ENCODE data around the gene SSNA1. TPM values are rescaled to one million over a fixed set of nuclear protein-coding genes. Genes with fewer than 3 reads are reported as not detected.
A peak's percentile ranks its signal among the peaks of the same experiment; 100 is the strongest.

SSNA1 gene
- total and polyA plus RNA-seq, 9 of the 15 experiments (the other 6 are each of a cell fraction or from before 2014, with no cell fraction given): 1.9 to 130 (median 57.1) TPM

GRCh38 chr9:137188490-137189296 lies at the start of gene SSNA1, which contains the start of gene ANAPC2 (continued):
- TF ChIP-seq CBX5 (IDR thresholded peaks at IDR 0.05; ENCODE audit: borderline replicate concordance, low read depth) (0 out of 2 replicates have a peak, but pooled peaks have one; percentile 59), POLR2B (IDR thresholded peaks at IDR 0.05; ENCODE audit: low read depth, partially characterized antibody) (peak; percentile 73), TAF1 (IDR thresholded peaks at IDR 0.05; ENCODE audit: control insufficient read depth, extremely low read depth, insufficient read depth, low read length, severe bottlenecking) (peak; percentile 85), LEF1 (IDR thresholded peaks at IDR 0.05) (no peak), ZNF77 (CRISPR knock-in tag; IDR thresholded peaks at IDR 0.05) (no peak), ZNF263 (CRISPR knock-in tag; IDR thresholded peaks at IDR 0.05; ENCODE audit: borderline replicate concordance) (peak; percentile 96), NR1H2 (CRISPR knock-in tag; IDR thresholded peaks at IDR 0.05) (no peak), CBX8 (IDR thresholded peaks at IDR 0.05; ENCODE audit: borderline replicate concordance, extremely low read depth, low read depth, low read length, poor library complexity, severe bottlenecking) (no peak), BCOR (IDR thresholded peaks at IDR 0.05) (peak; percentile 57), KLF1 (tag; IDR thresholded peaks at IDR 0.05) (no peak; the same call in none of the 2 replicates), ZNF311 (CRISPR knock-in tag; IDR thresholded peaks at IDR 0.05) (no peak), HIVEP1 (CRISPR knock-in tag; IDR thresholded peaks at IDR 0.05) (no peak), ZBTB17 (CRISPR knock-in tag; IDR thresholded peaks at IDR 0.05) (peak; percentile 46; the same call in 1 of the 2 replicates), MIER1 (IDR thresholded peaks at IDR 0.05; ENCODE audit: low read depth) (no peak), ZNF253 (CRISPR knock-in tag; conservative IDR thresholded peaks at IDR 0.05) (no peak), ZBTB33 (CRISPR knock-in tag; IDR thresholded peaks at IDR 0.05) (peak; percentile 91), ZNF586 (CRISPR knock-in tag; conservative IDR thresholded peaks at IDR 0.05) (no peak), BHLHE40 (IDR thresholded peaks at IDR 0.05; ENCODE audit: low read length) (peak; percentile 93), ZNF384 (IDR thresholded peaks at IDR 0.05; ENCODE audit: low read depth, low read length) (peak; percentile 51), TEAD4 (IDR thresholded peaks at IDR 0.05; ENCODE audit: low read length) (0 out of 2 replicates have a peak, but pooled peaks have one; percentile 29), TEAD4 (CRISPR knock-in tag; IDR thresholded peaks at IDR 0.05; ENCODE audit: borderline replicate concordance) (no peak), ZBTB12 (CRISPR knock-in tag; IDR thresholded peaks at IDR 0.05) (peak; percentile 100), FOXA1 (IDR thresholded peaks at IDR 0.05; ENCODE audit: borderline replicate concordance) (no peak), NKRF (IDR thresholded peaks at IDR 0.05; ENCODE audit: borderline replicate concordance) (peak; percentile 86), PPARD (CRISPR knock-in tag; IDR thresholded peaks at IDR 0.05) (no peak)
